ENCODE data around the gene SNAPC1.

Gene SNAPC1

DNA sequence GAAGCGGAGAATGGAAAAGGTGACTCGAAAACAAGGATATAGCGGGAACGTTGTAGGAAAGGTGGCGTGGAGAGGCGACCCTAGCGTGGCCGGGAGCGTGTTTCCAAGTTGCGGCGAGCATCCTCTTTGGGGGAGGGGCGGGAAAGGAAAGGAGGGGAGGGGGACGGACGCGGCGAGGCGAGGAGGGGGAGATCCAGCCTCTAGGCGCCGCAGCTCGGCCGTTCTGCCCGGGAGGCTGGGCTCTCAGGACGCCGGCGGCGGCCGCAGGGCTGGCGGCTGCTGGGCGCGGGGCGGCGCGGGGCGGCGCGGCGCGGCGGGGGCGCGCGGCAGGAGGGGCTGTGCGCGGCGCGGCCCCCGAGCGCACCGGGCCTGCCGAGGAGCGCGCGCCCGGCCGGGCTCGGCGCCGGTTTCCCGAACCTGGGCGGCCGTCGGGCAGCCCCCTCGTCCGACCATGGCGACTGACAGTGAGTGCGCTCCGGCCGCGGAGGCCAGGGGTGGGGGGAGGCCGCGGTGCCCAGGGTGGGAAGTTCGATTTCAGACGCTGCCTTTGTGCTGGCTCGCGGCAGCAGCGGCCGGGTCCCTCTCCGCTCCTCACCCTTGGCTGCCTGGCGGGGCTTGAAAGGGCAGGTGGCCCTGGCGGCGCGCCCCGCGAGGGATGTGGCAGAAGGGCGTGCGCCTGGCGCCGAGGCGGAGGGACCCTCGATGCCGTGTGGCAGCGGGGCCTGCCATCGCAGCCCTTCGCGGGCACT lies 50.3 kb downstream of the SNAPC1 start, which contains the start of gene SYT16:
Gene SYT16 (plus strand): TSS at position 357 of the 749 bp plus-strand sequence.
- DNase-seq, result no peak

DNA sequence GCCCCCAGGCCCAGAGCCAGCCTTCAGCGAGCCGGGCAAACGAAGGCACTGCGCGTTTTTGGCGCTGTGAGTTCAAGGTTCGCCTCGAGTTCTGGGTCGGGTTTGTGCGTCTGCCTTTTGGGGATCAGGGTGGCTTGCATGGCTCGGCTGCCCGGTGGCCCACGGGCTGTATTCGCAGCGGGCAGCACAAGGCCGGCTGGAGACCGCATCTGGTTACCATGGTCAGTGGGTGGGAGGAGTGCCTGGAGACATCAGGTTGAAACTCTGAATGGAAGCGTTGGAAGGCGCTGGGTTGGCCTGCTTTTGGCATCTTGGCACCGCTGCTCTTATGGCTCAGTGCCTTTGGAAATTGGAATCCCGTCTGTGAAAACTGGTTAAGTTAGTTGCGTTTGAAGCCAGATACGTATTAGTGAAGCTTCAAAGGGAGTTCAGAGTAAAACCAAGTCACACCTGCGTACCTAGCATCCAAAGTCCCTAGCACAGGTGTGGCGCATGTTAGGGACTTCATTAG lies 50.9 kb downstream of the SNAPC1 start:
- no peak for DNase-seq

DNA sequence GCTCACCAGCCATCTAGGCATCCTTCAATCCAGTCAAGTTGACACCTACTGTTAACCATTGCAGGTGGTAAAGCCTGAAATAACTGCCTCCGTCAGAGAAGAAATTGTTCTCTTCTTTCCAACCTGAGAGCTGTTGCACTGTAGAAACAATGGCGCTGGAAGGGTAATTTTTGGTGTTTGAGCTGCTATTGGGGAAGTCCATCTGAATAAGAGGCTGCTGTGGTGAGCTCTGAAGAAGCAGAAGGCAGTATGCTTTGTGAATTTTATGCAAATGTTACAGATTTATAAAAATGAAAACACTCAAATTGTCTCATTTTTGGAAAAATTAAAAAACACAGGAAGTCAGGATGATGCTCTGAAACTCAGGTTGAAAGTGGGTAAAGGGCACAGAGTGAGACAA lies 60.2 kb downstream of the SNAPC1 start:
- DNase-seq, result no peak

DNA sequence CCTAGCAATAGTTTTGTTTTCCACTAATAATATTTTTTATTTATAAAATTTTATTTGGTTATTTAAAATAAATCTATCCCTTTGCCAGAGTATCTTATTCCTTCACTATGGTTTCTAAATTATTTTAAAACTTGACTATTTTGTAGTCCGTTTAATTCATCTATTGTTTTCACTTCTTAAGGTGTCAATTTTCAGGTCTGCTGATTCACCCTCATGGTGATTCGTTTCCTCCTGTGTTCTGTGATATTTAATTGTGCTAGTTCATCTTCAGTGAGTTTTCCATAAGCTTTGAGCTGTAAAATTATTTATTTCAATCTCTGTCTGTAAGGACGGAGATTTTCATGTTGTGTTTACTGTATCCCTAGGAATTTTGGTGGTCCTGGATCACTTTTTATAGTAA lies 70.6 kb downstream of the SNAPC1 start:
- DNase-seq, result no peak

DNA sequence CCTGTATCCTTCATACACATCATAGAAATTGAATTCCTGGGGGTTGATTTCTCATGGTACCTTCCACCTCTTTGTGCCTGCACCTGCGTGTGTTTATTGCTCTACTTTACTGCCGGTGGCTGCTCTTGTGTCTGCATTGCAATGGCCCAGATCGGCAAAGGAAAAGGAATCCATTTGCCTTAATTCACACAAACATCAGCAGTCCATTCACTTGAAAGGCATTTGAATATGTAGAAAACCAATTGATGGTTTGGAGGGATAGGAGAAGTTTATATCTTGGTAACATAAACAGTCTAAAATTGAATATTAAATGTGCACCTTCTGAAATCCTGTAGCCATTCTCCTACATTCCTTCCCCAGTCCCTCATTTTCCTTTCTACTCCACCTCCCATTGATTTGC lies 74.0 kb downstream of the SNAPC1 start:
- no peak for DNase-seq

DNA sequence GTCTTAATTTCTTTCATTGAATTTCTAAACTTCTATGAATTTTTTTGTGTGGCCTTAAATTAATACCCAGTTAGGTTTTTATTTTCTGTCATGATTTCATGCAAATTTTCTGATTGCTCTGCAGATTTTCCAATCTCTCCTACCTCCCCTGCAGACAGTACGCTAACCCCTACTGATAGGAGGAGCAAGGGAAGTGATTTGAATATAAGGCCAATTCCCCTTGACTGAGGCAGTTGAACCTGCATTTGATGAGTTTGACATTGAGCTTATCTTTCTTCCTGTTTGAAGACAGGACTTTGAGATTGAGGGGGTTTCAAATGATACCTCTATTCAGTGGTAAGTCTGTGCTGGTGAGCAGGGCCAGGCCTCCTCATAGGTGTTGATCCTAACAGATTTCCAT lies 74.6 kb downstream of the SNAPC1 start:
- DNase-seq, result no peak

DNA sequence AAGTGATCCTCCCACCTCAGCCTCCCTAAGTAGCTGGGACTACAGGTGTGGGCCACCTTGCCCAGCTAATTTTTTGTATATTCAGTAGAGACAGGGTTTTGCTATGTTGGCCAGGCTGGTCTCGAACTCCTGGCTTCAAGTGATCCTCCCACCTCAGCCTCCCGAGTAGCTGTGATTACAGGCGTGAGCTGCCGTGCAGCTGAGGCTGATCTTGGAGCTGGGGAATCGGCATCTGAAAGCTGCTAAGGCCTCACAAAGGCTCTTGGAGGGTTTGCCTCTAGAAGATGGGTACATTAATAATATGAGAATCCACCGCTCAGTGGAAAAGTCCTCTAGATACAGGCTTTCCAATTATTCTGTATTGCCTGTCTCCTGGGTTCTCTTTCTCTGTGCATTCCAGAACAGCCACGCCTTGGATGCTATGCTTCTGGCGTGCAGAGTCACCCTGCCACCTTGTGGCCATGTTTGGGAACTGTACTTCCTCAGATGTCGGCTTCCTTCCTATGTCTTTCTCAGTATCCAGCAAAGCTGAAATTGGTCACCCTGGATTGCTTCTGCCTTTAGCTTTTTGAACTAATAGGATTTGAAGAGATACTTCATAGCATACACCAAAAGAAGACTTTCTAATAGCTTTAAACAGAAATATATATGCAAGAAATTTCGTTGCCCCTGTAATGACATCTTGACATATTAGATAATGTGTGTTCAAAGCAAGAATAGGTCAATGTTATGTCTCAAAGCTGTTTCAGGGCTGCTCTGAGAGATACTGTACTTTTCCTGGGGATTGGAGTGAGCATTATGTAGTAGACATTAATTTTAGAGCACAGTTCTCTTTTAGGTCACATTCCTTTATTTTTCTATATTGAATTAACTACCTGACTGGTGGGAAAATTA lies 75.4 kb downstream of the SNAPC1 start:
- DNase-seq, result peak; percentile 85

DNA sequence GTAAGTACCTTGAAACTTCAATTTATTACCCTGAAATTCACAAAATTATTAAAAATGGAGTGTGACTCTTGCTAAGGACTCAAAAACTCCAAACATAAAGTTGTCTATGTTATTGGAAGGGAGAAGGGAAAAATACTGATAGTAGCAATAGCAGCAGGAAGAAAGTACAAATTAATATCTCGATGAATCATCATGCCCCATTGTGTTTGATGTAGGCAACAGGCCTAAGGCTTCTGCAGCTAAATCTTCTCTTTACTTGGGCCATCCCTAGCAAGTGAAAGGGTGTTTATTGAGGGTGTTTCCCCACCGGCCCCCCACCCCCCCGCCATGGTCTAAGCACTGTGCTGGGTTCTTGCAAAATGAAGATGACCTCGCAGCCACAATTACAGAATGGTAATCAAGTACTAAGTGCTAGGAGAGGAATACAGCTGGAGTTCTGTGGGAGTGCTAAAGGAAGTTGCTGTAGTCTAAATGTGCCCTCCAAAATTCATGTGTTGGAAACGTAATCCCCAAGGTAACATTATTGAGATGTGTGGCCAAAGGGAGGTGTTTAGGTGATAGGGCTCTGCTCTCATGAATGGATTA lies 76.5 kb downstream of the SNAPC1 start:
- DNase-seq, result no peak

DNA sequence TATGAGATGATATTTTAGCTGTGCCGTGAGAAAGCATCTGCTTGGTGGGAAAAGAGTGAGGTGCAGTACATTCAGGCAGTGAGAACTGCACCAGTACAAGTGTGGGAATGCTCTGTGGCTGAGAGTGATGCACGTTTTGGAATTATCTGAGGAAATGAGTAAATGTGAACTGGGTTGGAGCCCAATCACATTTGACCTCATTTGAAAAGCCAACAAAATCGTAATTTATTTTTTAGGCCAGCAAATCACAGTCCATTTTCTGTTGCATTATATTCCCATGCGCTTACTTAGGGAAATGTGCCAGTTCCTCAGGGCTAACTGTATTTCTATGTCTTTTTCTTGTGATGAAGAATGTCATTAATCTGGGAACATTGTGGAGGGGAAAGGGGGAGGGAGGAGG lies 77.3 kb downstream of the SNAPC1 start:
- DNase-seq, result no peak

DNA sequence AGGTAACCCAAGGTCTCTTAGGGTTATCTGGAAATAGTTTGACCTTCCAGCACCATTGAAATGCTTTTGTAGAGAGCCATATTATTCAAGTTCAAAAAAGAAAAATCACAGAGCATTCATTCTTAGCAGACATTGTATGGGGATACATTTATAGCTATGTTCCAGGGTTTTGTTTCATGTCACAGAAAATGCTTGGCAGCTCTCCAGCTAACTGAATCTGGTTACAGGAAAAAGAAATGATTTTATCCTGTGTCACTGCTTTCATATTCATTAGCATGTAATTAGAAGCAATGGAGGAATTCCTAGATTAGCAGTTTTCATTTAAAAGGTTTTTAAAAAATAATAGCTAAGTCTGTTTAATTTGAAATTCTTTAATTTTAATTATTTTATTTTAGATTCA lies 78.9 kb downstream of the SNAPC1 start:
- peak; percentile 56 for DNase-seq

Measured in NCI-H2107 (cell line).